Fibroblast of mammary gland (primary cell): ENCODE results near the gene ZNF76.

Source experiments
- DNase-seq: peaks from one replicate; pipeline ENCODE4 v3.0.0-alpha.2; 2010; ENCODE audit warnings: low read depth
- H3K4me3 ChIP-seq: 2 replicates; pipeline ENCODE4 v1.5.1; 2011; ENCODE audit warnings: low read depth, mild to moderate bottlenecking, low read length, moderate library complexity; ENCODE audit not compliant: control insufficient read depth
- TF ChIP-seq, protein P1 (sequence below): conservative IDR thresholded peaks from 2 replicates; pipeline ENCODE4 v1.5.1; 2011; ENCODE audit warnings: low read depth, low read length, inconsistent platforms; ENCODE audit not compliant: control insufficient read depth, insufficient read depth

Gene ZNF76

DNA sequence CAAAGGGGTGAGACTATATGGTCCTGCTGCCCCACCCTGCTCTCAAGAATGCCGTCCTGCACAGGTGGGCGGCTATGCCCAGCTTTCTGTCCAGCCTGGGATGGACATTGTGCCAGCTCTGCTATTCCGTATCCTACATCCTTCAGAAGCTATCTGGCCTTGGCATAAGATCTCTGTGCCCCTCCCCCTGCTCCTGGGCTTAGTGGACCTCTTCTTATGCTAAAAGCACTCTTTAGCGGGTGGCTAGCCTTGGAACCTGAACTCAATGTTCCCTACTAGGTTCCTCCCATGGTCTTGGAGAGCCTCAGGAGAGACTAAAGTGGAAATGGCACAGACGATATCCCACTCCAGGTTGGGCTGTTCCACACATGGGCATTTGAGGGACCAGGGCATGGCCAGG lies 23.3 kb upstream of the ZNF76 start:
- TF ChIP-seq, protein P1, sequence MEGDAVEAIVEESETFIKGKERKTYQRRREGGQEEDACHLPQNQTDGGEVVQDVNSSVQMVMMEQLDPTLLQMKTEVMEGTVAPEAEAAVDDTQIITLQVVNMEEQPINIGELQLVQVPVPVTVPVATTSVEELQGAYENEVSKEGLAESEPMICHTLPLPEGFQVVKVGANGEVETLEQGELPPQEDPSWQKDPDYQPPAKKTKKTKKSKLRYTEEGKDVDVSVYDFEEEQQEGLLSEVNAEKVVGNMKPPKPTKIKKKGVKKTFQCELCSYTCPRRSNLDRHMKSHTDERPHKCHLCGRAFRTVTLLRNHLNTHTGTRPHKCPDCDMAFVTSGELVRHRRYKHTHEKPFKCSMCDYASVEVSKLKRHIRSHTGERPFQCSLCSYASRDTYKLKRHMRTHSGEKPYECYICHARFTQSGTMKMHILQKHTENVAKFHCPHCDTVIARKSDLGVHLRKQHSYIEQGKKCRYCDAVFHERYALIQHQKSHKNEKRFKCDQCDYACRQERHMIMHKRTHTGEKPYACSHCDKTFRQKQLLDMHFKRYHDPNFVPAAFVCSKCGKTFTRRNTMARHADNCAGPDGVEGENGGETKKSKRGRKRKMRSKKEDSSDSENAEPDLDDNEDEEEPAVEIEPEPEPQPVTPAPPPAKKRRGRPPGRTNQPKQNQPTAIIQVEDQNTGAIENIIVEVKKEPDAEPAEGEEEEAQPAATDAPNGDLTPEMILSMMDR = no peak
- DNase-seq = no peak

DNA sequence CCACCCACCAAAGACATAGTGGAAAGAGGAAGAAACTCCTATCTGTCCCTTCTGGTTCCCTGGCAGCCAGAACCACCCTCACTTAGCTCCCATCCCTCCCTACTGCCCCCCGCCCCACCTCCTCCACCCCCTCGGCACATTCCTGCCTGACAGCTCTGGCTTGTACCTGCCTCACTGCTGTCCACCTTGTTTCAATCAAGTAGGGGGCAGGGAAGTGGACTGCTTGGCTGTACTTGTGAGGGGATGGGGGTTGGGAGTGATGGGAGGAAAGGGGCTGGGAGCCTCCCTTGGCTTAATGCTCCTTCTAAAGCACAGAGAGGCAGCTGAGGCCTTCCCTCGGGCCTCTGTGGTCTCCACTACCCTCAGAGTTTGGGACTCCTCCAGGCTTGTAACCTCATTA lies 22.1 kb upstream of the ZNF76 start:
- H3K4me3 ChIP-seq = no peak overlapping the region
- TF ChIP-seq, protein P1 = no peak
- no peak for DNase-seq

More for the DNA sequence above, 23.3 kb upstream of the ZNF76 start:
- no peak overlapping the region for H3K4me3 ChIP-seq

DNA sequence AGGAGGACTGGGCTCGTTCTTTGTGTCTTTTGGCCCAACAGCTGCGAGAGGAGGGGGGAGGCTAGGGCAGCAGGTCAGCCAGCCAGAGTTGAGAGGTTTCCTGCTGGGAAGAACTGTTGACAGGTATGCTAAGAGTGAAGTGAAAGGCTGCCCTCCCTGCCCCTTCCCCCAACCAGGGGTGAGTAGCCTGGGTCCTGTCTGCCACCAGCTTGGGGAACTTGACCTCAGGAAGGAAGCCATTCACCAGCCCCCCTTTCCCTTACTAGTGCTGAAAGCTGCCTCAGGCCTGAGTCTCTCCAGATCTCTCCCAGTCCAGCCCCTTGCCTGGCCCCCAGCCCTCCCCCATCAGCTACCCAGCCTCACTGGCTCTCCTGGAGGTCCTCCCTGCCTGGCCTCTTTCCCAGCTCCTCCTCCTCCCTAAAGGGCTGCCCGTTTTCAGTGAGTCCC lies 20.7 kb upstream of the ZNF76 start:
- TF ChIP-seq, protein P1 = no peak
- no peak for DNase-seq
- H3K4me3 ChIP-seq = no peak overlapping the region

DNA sequence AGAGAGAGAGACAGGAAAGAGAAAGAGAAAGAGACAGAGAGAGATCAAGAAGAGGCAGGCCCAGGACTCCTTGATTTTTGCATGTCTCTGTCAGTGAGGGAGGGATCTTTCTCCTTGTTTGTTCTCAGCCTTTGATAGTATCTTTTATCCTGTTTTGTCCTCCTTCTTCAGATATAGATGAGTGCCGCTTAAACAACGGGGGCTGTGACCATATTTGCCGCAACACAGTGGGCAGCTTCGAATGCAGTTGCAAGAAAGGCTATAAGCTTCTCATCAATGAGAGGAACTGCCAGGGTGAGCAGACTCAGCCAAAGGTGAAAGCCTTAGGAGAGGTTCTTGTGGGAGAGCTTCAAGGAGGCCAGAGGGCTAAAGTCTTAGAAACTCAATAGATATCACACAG lies 20.0 kb upstream of the ZNF76 start:
- no peak for DNase-seq
- H3K4me3 ChIP-seq = no peak overlapping the region
- TF ChIP-seq, protein P1 = no peak

DNA sequence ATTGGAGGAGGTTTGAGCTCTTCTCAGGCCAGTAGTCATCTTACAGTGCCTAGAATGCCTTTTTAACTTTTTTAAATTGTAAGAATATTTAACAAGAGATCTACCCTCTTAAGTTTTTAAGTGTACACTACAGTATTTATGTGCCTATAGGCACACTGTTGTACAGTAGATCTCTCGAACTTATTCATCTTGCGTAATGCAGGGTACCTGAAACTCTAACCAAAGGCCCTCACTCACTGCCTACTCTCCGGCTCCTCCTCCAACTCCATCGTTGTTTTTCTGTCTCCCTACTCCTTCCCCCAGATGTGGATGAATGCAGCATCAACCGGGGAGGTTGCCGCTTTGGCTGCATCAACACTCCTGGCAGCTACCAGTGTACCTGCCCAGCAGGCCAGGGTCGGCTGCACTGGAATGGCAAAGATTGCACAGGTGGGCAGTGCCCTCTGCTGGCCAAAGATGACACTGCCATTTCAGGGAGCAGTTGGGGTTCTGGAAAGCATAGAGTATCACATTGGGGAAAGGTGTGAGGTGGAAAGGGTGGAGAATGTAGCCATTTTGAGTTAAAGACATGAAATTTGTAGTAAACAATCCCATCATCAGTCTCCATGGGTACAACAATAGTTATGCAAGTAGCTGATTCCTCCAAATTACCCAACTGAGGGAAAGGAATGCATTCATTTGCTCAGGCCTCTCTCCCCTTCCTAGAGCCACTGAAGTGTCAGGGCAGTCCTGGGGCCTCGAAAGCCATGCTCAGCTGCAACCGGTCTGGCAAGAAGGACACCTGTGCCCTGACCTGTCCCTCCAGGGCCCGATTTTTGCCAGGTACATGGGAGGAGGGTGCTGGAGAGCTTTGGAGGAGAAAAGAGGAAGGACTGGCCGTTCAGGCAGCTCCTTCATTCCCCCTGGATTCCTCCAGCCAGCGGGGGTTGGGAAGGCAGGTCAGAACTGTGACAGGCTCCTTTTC lies 18.4 kb upstream of the ZNF76 start:
- DNase-seq = peak; percentile 43
- H3K4me3 ChIP-seq = no peak overlapping the region
- TF ChIP-seq, protein P1 = peak; percentile 98

DNA sequence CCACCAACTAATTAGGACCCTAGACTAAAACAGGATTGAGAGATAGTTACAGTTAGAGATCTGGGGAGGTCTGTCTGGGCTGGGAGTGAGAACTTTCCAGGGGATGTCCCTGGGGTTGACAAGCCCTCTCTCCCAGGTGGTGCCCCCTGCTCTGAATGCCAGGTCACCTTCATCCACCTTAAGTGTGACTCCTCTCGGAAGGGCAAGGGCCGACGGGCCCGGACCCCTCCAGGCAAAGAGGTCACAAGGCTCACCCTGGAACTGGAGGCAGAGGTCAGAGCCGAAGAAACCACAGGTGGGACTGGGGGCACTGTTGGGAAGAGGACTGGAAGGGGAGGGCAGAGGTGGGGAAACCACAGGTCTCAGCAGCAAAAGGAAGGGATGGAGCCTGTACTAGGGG lies 17.0 kb upstream of the ZNF76 start:
- TF ChIP-seq, protein P1 = no peak
- no peak overlapping the region for H3K4me3 ChIP-seq
- DNase-seq = no peak
